HG03280 (cell line): Measurements from ENCODE around the gene ABCF1.
"Not testable (repeated sequence)": the region's sequence is repeated elsewhere in the genome, so short reads cannot be mapped to it uniquely, and the experiment has no call there.

Experiments used
- ATAC-seq: cut with Tn5 transposase; IDR thresholded peaks from one replicate; pipeline ENCODE4 v1.9.1; 2021; ENCODE audit warnings: mild to moderate bottlenecking, moderate library complexity; ENCODE audit not compliant: unreplicated experiment

Gene ABCF1

GRCh38 chr6:30571075-30571761, at the start of gene ABCF1:
ABCF1 (plus strand) TSS chr6:30571442; CDS start chr6:30571488, 46 bp downstream.
- peak; percentile 94 for ATAC-seq

GRCh38 chr6:30521952-30522351, 49.3 kb upstream of the ABCF1 start:
- ATAC-seq, result not testable (repeated sequence)

GRCh38 chr6:30526444-30526843, 44.8 kb upstream of the ABCF1 start:
- not testable (repeated sequence) for ATAC-seq

- not testable (repeated sequence) for ATAC-seq
These were observed 41.8 kb upstream of the ABCF1 start for GRCh38 chr6:30529349-30529875.

GRCh38 chr6:30530014-30530413, 41.2 kb upstream of the ABCF1 start:
- ATAC-seq, result no peak

GRCh38 chr6:30533460-30534294, 37.6 kb upstream of the ABCF1 start:
- no peak for ATAC-seq

GRCh38 chr6:30537931-30538330, 33.3 kb upstream of the ABCF1 start:
- no peak for ATAC-seq

- ATAC-seq, result peak; percentile 66
These were observed 29.5 kb upstream of the ABCF1 start for GRCh38 chr6:30541515-30542403.

GRCh38 chr6:30542404-30542725, 28.9 kb upstream of the ABCF1 start:
- ATAC-seq, result no peak

- ATAC-seq, result no peak
These were observed 28.3 kb upstream of the ABCF1 start for GRCh38 chr6:30542915-30543314.

GRCh38 chr6:30543821-30544220, 27.4 kb upstream of the ABCF1 start:
- no peak for ATAC-seq

GRCh38 chr6:30544666-30545272, 26.5 kb upstream of the ABCF1 start:
- ATAC-seq, result no peak

- ATAC-seq, result no peak
These were observed 23.8 kb upstream of the ABCF1 start for GRCh38 chr6:30547454-30547853.

GRCh38 chr6:30548375-30548774, 22.9 kb upstream of the ABCF1 start:
- ATAC-seq, result no peak

GRCh38 chr6:30554404-30554803, 16.8 kb upstream of the ABCF1 start:
- no peak for ATAC-seq

- ATAC-seq, result no peak
These were observed 16.1 kb upstream of the ABCF1 start for GRCh38 chr6:30554962-30555815.

- ATAC-seq, result peak; percentile 1
These were observed 15.5 kb upstream of the ABCF1 start for GRCh38 chr6:30555816-30556065.

GRCh38 chr6:30556066-30556905, 15.0 kb upstream of the ABCF1 start, which contains the start of gene GNL1:
GNL1 (minus strand) TSS chr6:30556489; CDS start chr6:30556203, 286 bp downstream.
- peak; percentile 83 for ATAC-seq
